Esophagus (tissue), 2 donors: ENCODE data around the gene PCK1. TPM values are rescaled to one million over a fixed set of nuclear protein-coding genes. Genes with fewer than 3 reads are reported as not detected.
"Not testable (repeated sequence)": the region's sequence is repeated elsewhere in the genome, so short reads cannot be mapped to it uniquely, and the experiment has no call there.

Source experiments
- H3K27ac ChIP-seq, 2 donors: one replicate each; pipeline ENCODE4 v1.5.1; 2013; ENCODE audit warnings: low read depth in 2 of 2, mild to moderate bottlenecking in 2 of 2, inconsistent platforms in 1 of 2, low read length in 1 of 2, moderate library complexity in 1 of 2
- H3K27me3 ChIP-seq, 2 donors: one replicate each; pipeline ENCODE4 v1.6.1; 2013; ENCODE audit warnings: low read length in 2 of 2, control low read depth in 1 of 2, mild to moderate bottlenecking in 1 of 2; ENCODE audit not compliant: insufficient read depth in 2 of 2, control insufficient read depth in 1 of 2
- H3K36me3 ChIP-seq, 2 donors: one replicate each; pipeline ENCODE4 v1.6.1; 2013; ENCODE audit warnings: low read length in 1 of 2; ENCODE audit not compliant: control insufficient read depth in 2 of 2, insufficient read depth in 2 of 2
- H3K4me1 ChIP-seq, 2 donors: one replicate each; pipeline ENCODE4 v1.6.1; 2013; ENCODE audit warnings: low read length in 1 of 2; ENCODE audit not compliant: control insufficient read depth in 2 of 2, insufficient read depth in 2 of 2
- H3K4me3 ChIP-seq, 2 donors: one replicate each; pipeline ENCODE4 v1.5.1; 2013; ENCODE audit warnings: low read length in 2 of 2, mild to moderate bottlenecking in 2 of 2, low read depth in 1 of 2, moderate library complexity in 1 of 2
- H3K9me3 ChIP-seq, 2 donors: one replicate each; pipeline ENCODE4 v1.6.1; 2013; ENCODE audit warnings: mild to moderate bottlenecking in 2 of 2, low read depth in 1 of 2, low read length in 1 of 2, moderate library complexity in 1 of 2; ENCODE audit not compliant: control insufficient read depth in 2 of 2, insufficient read depth in 1 of 2
- WGBS, 2 donors: extraction: QIAGEN DNeasy Blood & Tissue Kit; methylation state at CpG; one replicate each; pipeline ENCODE4 v1.1.7; 2013; 5-methylcytosine and 5-hydroxymethylcytosine counted together
- polyA plus RNA-seq, 2 donors: library from polyadenylated mRNA; stranded (reverse); fragments of 200-250 nt; gene quantifications; one replicate each; pipeline ENCODE4 v1.2.3, GENCODE V29; 2013
- donor health status: healthy with polysubstance abuse.
- donor health status: Bipolar disorder and iron deficiency.

The PCK1 gene
- polyA plus RNA-seq, result under 1 TPM; 0.12 to 0.25 TPM

GRCh38 chr20:57560554-57561355 is at the start of gene PCK1:
Gene PCK1 (plus strand): TSS chr20:57561110. CDS start chr20:57561412, 302 bp downstream.
- Histone ChIP-seq H3K9me3 (no peaks in the 10 kb centered on the region), H3K27ac (no peak within 1 kb of the TSS), H3K4me1 (no peaks in the 10 kb centered on the region), H3K36me3 (no peaks in the 10 kb centered on the region), H3K27me3 (no peaks in the 10 kb centered on the region), H3K4me3 (no peak within 1 kb of the TSS)
- WGBS, 2 donors, result 39% methylated on average over 14 of the region's 14 CpGs

- H3K27me3 ChIP-seq, H3K4me1 ChIP-seq, H3K4me3 ChIP-seq, H3K36me3 ChIP-seq, H3K9me3 ChIP-seq, H3K27ac ChIP-seq: not testable (repeated sequence)
- 77 to 81% methylated on average over 6 to 7 of the region's 7 CpGs for WGBS, 2 donors
These were observed 49.2 kb upstream of the PCK1 start for GRCh38 chr20:57511709-57512108.

GRCh38 chr20:57512432-57512831 is 48.5 kb upstream of the PCK1 start:
- WGBS, 2 donors, result 86 to 90% methylated on average over 5 of the region's 5 CpGs
- H3K36me3 ChIP-seq, result no peaks in the 10 kb centered on the region
- H3K4me3 ChIP-seq, result no peak overlapping the region
- no peak overlapping the region for H3K27ac ChIP-seq
- no peaks in the 10 kb centered on the region for H3K9me3 ChIP-seq
- H3K27me3 ChIP-seq, result no peaks in the 10 kb centered on the region
- peaks cover 1 to 2% of the 10 kb centered on the region in 2 donors for H3K4me1 ChIP-seq

GRCh38 chr20:57513199-57513598 is 47.7 kb upstream of the PCK1 start:
- Histone ChIP-seq H3K27me3 (no peaks in the 10 kb centered on the region), H3K36me3 (no peaks in the 10 kb centered on the region), H3K9me3 (no peaks in the 10 kb centered on the region), H3K4me1 (no peaks in the 10 kb centered on the region), H3K4me3 (no peak overlapping the region), H3K27ac (no peak overlapping the region)
- WGBS, 2 donors, result 66 to 83% methylated on average over 1 of the region's 1 CpG

- no peaks in the 10 kb centered on the region for H3K36me3 ChIP-seq
- no peaks in the 10 kb centered on the region for H3K4me1 ChIP-seq
- H3K27me3 ChIP-seq, result no peaks in the 10 kb centered on the region
- H3K9me3 ChIP-seq, result no peaks in the 10 kb centered on the region
- no peak overlapping the region for H3K4me3 ChIP-seq
- 35 to 36% methylated on average over 17 of the region's 17 CpGs for WGBS, 2 donors
- H3K27ac ChIP-seq, result no peak overlapping the region
These were observed 46.6 kb upstream of the PCK1 start for GRCh38 chr20:57514273-57514751.

GRCh38 chr20:57517904-57518303 is 43.0 kb upstream of the PCK1 start:
- WGBS, 2 donors, result 85 to 89% methylated on average over 5 of the region's 5 CpGs
- Histone ChIP-seq H3K9me3 (no peaks in the 10 kb centered on the region), H3K4me1 (no peaks in the 10 kb centered on the region), H3K27ac (no peak overlapping the region), H3K4me3 (no peak overlapping the region), H3K36me3 (no peaks in the 10 kb centered on the region), H3K27me3 (no peaks in the 10 kb centered on the region)

- H3K4me1 ChIP-seq, result no peaks in the 10 kb centered on the region
- no peaks in the 10 kb centered on the region for H3K27me3 ChIP-seq
- no peak overlapping the region for H3K4me3 ChIP-seq
- 43 to 53% methylated on average over 5 of the region's 5 CpGs for WGBS, 2 donors
- no peaks in the 10 kb centered on the region for H3K9me3 ChIP-seq
- H3K27ac ChIP-seq, result no peak overlapping the region
- H3K36me3 ChIP-seq, result no peaks in the 10 kb centered on the region
These were observed 38.4 kb upstream of the PCK1 start for GRCh38 chr20:57522380-57523140.

- no peak overlapping the region for H3K4me3 ChIP-seq
- H3K27me3 ChIP-seq, result no peaks in the 10 kb centered on the region
- no peaks in the 10 kb centered on the region for H3K9me3 ChIP-seq
- H3K4me1 ChIP-seq, result no peaks in the 10 kb centered on the region
- H3K27ac ChIP-seq, result no peak overlapping the region
- WGBS, 2 donors, result 89 to 94% methylated on average over 11 of the region's 11 CpGs
- no peaks in the 10 kb centered on the region for H3K36me3 ChIP-seq
These were observed 37.1 kb upstream of the PCK1 start for GRCh38 chr20:57523782-57524181.

- no peaks in the 10 kb centered on the region for H3K4me1 ChIP-seq
- H3K9me3 ChIP-seq, result no peaks in the 10 kb centered on the region
- no peak within 1 kb of the TSS for H3K27ac ChIP-seq
- no peaks in the 10 kb centered on the region for H3K27me3 ChIP-seq
- 81 to 90% methylated on average over 41 to 43 of the region's 43 CpGs for WGBS, 2 donors
- no peak within 1 kb of the TSS for H3K4me3 ChIP-seq
- no peaks in the 10 kb centered on the region for H3K36me3 ChIP-seq
These were observed 36.3 kb upstream of the PCK1 start, which contains the start of gene CTCFL for GRCh38 chr20:57524511-57525176. Gene CTCFL (minus strand): TSS chr20:57525140. CDS start chr20:57524205, 935 bp downstream.
